ENCODE data around the gene ATG2B. TPM values are rescaled to one million over a fixed set of nuclear protein-coding genes. Genes with fewer than 3 reads are reported as not detected.

The ATG2B gene
- total RNA-seq, 1 donor from 2014 or later: 19.9 TPM

GRCh38 chr14:96256407-96256806 lies 106.7 kb downstream of the ATG2B start:
- no peak overlapping the region for H3K4me3 Mint-ChIP-seq
- no peak for TF ChIP-seq CTCF (conservative IDR thresholded peaks at IDR 0.05)
- no peaks in the 10 kb centered on the region for H3K36me3 Mint-ChIP-seq
- peaks cover 35% of the 10 kb centered on the region for H3K27me3 Mint-ChIP-seq
- no peak for DNase-seq (ENCODE audit: extremely low spot score, unreplicated experiment)
- peaks cover 10% of the 10 kb centered on the region for H3K4me1 Mint-ChIP-seq (ENCODE audit: unreplicated experiment)
- H3K27ac Mint-ChIP-seq: no peak overlapping the region
- H3K9me3 Mint-ChIP-seq: peaks cover 6% of the 10 kb centered on the region

DNA sequence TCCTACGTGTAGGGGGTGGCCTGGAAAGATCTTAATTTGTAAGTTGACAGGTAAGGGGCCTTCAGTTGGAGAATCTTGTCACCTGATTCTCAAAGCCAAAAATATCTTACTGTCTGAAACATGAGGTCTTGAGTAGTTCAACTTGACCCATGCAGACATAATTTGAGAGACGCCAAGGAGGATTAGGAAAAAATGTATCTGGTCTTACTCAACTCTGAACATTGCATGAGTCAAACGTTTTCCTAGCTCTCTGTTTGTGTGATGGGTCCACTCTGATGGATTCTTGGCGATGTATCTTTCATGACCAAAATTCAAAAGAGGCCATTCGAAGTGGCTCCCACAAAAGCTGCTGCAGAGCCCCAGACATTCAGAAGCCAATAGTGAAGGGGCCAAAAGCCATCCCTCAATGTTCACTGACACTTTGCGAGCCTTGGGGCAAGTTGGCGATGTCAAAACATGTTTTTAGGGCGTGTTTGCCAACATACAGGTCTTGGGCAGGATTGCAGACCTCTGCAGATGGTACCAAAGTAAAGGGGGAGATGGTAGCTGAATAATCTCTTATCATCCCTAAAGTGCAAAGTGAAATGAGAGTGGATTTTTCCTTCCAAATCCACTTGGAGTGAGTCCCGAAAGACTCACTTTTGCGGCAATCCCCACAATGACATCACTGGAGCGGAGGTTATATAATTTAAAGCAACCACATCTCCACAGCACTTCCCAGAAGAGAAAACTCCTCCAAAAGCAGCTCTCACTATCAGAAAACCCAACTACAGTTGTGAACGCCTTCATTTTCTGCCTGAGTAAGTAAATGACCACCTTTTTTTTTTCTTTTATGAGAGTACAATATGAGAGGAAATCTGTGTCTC lies 107.4 kb downstream of the ATG2B start, which contains the start of gene BDKRB1:
Gene BDKRB1 (plus strand): TSS at position 710 of the 866 bp plus-strand sequence. CDS start 7,473 bp downstream, outside the sequence.
- TF ChIP-seq CTCF (conservative IDR thresholded peaks at IDR 0.05): no peak
- DNase-seq (ENCODE audit: extremely low spot score, unreplicated experiment): no peak
- Mint-ChIP-seq H3K36me3 (no peaks in the 10 kb centered on the region), H3K4me1 (ENCODE audit: unreplicated experiment) (peaks cover 10% of the 10 kb centered on the region), H3K27me3 (peaks cover 29% of the 10 kb centered on the region), H3K4me3 (no peak within 1 kb of the TSS), H3K27ac (no peak within 1 kb of the TSS), H3K9me3 (peaks cover 1% of the 10 kb centered on the region)

- TF ChIP-seq CTCF (conservative IDR thresholded peaks at IDR 0.05): no peak
- DNase-seq (ENCODE audit: extremely low spot score, unreplicated experiment): no peak
- no peaks in the 10 kb centered on the region for H3K36me3 Mint-ChIP-seq
- no peaks in the 10 kb centered on the region for H3K9me3 Mint-ChIP-seq
- H3K27me3 Mint-ChIP-seq: peaks cover 30% of the 10 kb centered on the region
- H3K4me1 Mint-ChIP-seq (ENCODE audit: unreplicated experiment): peaks cover 10% of the 10 kb centered on the region
- H3K27ac Mint-ChIP-seq: peak overlapping the region; percentile 55
- H3K4me3 Mint-ChIP-seq: no peak overlapping the region
Measured at GRCh38 chr14:96254687-96255086, 108.5 kb downstream of the ATG2B start.

- Mint-ChIP-seq H3K4me1 (ENCODE audit: unreplicated experiment) (peaks cover 10% of the 10 kb centered on the region), H3K27ac (peak overlapping the region; percentile 18), H3K4me3 (no peak overlapping the region), H3K9me3 (no peaks in the 10 kb centered on the region), H3K27me3 (peaks cover 33% of the 10 kb centered on the region), H3K36me3 (no peaks in the 10 kb centered on the region)
- DNase-seq (ENCODE audit: extremely low spot score, unreplicated experiment): no peak
- TF ChIP-seq CTCF (conservative IDR thresholded peaks at IDR 0.05): no peak
Measured at GRCh38 chr14:96252999-96253539, 110.1 kb downstream of the ATG2B start.

GRCh38 chr14:96252323-96252998 lies 110.7 kb downstream of the ATG2B start:
- Mint-ChIP-seq H3K27ac (no peak overlapping the region), H3K4me3 (no peak overlapping the region), H3K27me3 (peaks cover 31% of the 10 kb centered on the region), H3K36me3 (no peaks in the 10 kb centered on the region), H3K4me1 (ENCODE audit: unreplicated experiment) (peaks cover 10% of the 10 kb centered on the region), H3K9me3 (no peaks in the 10 kb centered on the region)
- no peak for DNase-seq (ENCODE audit: extremely low spot score, unreplicated experiment)
- TF ChIP-seq CTCF (conservative IDR thresholded peaks at IDR 0.05): no peak
